ENCODE results near the gene ADAMTS17.

- TF ChIP-seq CTCF (conservative IDR thresholded peaks at IDR 0.05; ENCODE audit: low read length), result no peak
- no peak for TF ChIP-seq EZH2phosphoT487 (IDR thresholded peaks at IDR 0.05; ENCODE audit: borderline replicate concordance)
Measured at GRCh38 chr15:100335335-100335999, 6.3 kb downstream of the ADAMTS17 start.
